AG04450 (cell line): Measurements from ENCODE around the gene OR10A4. TPM values are rescaled to one million over a fixed set of nuclear protein-coding genes. Genes with fewer than 3 reads are reported as not detected.
"Not testable (repeated sequence)": the region's sequence is repeated elsewhere in the genome, so short reads cannot be mapped to it uniquely, and the experiment has no call there.

Experiments used
- CTCF ChIA-PET: fragments of 300-600, 350-600 bp; formaldehyde crosslinking; extraction: SDS; loops from one replicate; lab custom pipeline; 2022; ENCODE audit warnings: antibody characterized with exemption, inconsistent platforms; lab: Charles Lee
- POLR2A ChIA-PET: fragments of 350-600 bp; formaldehyde crosslinking; extraction: SDS; loops from one replicate; lab custom pipeline; 2021; ENCODE audit warnings: antibody characterized with exemption, inconsistent platforms; lab: Yijun Ruan, JAX
- DNase-seq: peaks from one replicate; pipeline ENCODE4 v3.0.0-alpha.2; 2011; ENCODE audit warnings: low read depth, low spot score
- H3K27ac ChIP-seq: one replicate; pipeline ENCODE4 v1.5.1; 2012; ENCODE audit warnings: low read depth, low read length, control low read depth
- H3K27me3 ChIP-seq: one replicate; pipeline ENCODE4 v1.6.0; 2012; ENCODE audit warnings: low read length; ENCODE audit not compliant: control insufficient read depth, insufficient read depth
- H3K4me3 ChIP-seq: 2 replicates; pipeline ENCODE4 v1.5.1; 2011; ENCODE audit warnings: mild to moderate bottlenecking, low read depth, low read length, control low read depth
- H3K9me3 ChIP-seq: 2 replicates; pipeline ENCODE4 v1.5.1; 2012; ENCODE audit warnings: low read length; ENCODE audit not compliant: control insufficient read depth, insufficient read depth
- polyA plus RNA-seq: library from polyadenylated mRNA; depleted of rRNA; stranded (reverse); fragments of >200 nt; gene quantifications from 2 replicates; pipeline ENCODE4 v1.2.3, GENCODE V29; 2011
- TF ChIP-seq, protein P1 (sequence below): IDR thresholded peaks from 2 replicates; pipeline ENCODE4 v1.5.1; 2011; ENCODE audit warnings: low read depth, low read length, control low read depth, inconsistent platforms

The OR10A4 gene
- polyA plus RNA-seq, 1 experiment: not detected

GRCh38 chr11:6900327-6900999 lies 24.0 kb downstream of the OR10A4 start:
- Histone ChIP-seq H3K27me3 (no peaks in the 10 kb centered on the region), H3K4me3 (no peak overlapping the region), H3K9me3 (peaks cover 4% of the 10 kb centered on the region; the same call in 1 of the 2 replicates), H3K27ac (no peak overlapping the region)
- ChIA-PET POLR2A (no interaction called here), CTCF (no interaction called here)
- no peak for DNase-seq
- TF ChIP-seq, protein P1, sequence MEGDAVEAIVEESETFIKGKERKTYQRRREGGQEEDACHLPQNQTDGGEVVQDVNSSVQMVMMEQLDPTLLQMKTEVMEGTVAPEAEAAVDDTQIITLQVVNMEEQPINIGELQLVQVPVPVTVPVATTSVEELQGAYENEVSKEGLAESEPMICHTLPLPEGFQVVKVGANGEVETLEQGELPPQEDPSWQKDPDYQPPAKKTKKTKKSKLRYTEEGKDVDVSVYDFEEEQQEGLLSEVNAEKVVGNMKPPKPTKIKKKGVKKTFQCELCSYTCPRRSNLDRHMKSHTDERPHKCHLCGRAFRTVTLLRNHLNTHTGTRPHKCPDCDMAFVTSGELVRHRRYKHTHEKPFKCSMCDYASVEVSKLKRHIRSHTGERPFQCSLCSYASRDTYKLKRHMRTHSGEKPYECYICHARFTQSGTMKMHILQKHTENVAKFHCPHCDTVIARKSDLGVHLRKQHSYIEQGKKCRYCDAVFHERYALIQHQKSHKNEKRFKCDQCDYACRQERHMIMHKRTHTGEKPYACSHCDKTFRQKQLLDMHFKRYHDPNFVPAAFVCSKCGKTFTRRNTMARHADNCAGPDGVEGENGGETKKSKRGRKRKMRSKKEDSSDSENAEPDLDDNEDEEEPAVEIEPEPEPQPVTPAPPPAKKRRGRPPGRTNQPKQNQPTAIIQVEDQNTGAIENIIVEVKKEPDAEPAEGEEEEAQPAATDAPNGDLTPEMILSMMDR: no peak

GRCh38 chr11:6904804-6905203 lies 28.4 kb downstream of the OR10A4 start:
- POLR2A ChIA-PET, H3K9me3 ChIP-seq, CTCF ChIA-PET: not testable (repeated sequence)

DNA sequence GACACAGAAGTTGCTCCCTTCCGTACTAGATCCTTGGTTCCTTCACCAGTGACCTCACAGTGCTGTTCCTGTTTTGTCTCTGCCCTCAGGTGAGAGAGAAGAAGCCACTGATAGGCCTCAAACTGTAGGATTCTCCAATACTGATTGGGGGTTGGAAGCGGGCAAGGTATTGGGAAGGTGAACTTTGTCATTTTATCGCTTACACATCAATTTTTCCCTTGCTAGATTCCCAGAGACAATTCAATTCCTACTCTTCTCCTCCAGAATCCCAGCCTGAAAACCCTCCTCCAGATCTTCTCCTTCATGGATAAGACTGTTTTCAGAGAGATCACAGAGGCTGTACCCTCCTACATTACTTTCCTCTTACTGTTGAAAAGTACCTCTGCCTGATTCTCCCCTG lies 35.0 kb downstream of the OR10A4 start:
- Histone ChIP-seq H3K27ac (no peak overlapping the region), H3K27me3 (no peaks in the 10 kb centered on the region), H3K4me3 (no peak overlapping the region), H3K9me3 (no peaks in the 10 kb centered on the region)
- TF ChIP-seq, protein P1: no peak
- ChIA-PET POLR2A (no interaction called here), CTCF (no interaction called here)
- no peak for DNase-seq

More at GRCh38 chr11:6904804-6905203, 28.4 kb downstream of the OR10A4 start:
- not testable (repeated sequence) for H3K27me3 ChIP-seq, DNase-seq, H3K27ac ChIP-seq, H3K4me3 ChIP-seq

- Histone ChIP-seq H3K27ac (no peak overlapping the region), H3K4me3 (no peak overlapping the region), H3K27me3 (no peaks in the 10 kb centered on the region), H3K9me3 (no peaks in the 10 kb centered on the region)
- POLR2A ChIA-PET: no interaction called here
- no peak for DNase-seq
- TF ChIP-seq, protein P1: no peak
- CTCF ChIA-PET: no interaction called here
Observed at GRCh38 chr11:6911948-6912347, 35.5 kb downstream of the OR10A4 start.

DNA sequence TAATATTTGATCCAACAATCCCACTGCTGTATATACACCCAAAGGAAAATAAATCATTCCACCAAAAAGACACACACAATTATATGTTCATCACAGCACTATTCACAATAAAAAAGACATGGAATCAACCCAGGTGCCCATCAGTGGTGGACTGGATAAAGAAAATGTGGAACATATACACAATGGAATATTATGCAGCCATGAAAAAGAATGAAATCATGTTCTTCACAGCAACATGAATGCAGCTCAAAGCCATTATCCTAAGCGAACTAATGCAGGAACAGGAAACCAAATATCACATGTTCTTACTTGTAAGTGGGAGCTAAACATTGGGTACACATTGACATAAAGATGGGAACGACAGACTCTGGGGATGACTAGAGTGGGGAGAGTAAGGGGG lies 43.3 kb downstream of the OR10A4 start:
- no peak for DNase-seq
- POLR2A ChIA-PET: no interaction called here
- CTCF ChIA-PET: no interaction called here
- H3K27me3 ChIP-seq: no peaks in the 10 kb centered on the region
- H3K4me3 ChIP-seq: no peak overlapping the region
- TF ChIP-seq, protein P1: no peak
- no peaks in the 10 kb centered on the region for H3K9me3 ChIP-seq
- no peak overlapping the region for H3K27ac ChIP-seq
